SK-N-SH (cell line): ENCODE measurements around the gene ZMAT2. TPM values are rescaled to one million over a fixed set of nuclear protein-coding genes. Genes with fewer than 3 reads are reported as not detected.

Source experiments
- CTCF ChIA-PET: fragments of 300-600, 350-600 bp; formaldehyde crosslinking; extraction: SDS; loops from one replicate; lab custom pipeline; 2021; lab: Yijun Ruan, JAX
- POLR2A ChIA-PET: fragments of 350-600 bp; sonication (Branson Sonifier 250); formaldehyde crosslinking; extraction: SDS; loops from one replicate; lab custom pipeline; 2020; ENCODE audit warnings: antibody characterized with exemption, inconsistent platforms; lab: Yijun Ruan, JAX
- DNase-seq: peaks from one replicate; pipeline ENCODE4 v3.0.0; 2012
- H2AFZ ChIP-seq: fragments of 200-600 bp; sonication (generic); 2 replicates; pipeline ENCODE4 v1.8.1; 2016; ENCODE audit warnings: antibody characterized with exemption, mild to moderate bottlenecking, low read depth
- H3F3A ChIP-seq: fragments of 200-600 bp; sonication (generic); replicated peaks from 2 replicates; pipeline ENCODE3; 2016; ENCODE audit warnings: antibody characterized with exemption, mild to moderate bottlenecking; ENCODE audit not compliant: insufficient read depth
- H3K27ac ChIP-seq, 2 experiments: fragments of 200-500 bp in 1 of 2; fragments of 200-600 bp in 1 of 2; sonication (Bioruptor generic) in 1 of 2; sonication (generic), shearing (Covaris generic) in 1 of 2; 2 replicates each; pipeline versions ENCODE4 v1.5.1 to v1.6.1; 2014 to 2016; ENCODE audit warnings: low read depth in 2 of 2, inconsistent platforms in 1 of 2, low read length in 1 of 2, mild to moderate bottlenecking in 1 of 2, mixed read lengths in 1 of 2
- H3K27me3 ChIP-seq: fragments of 200-600 bp; sonication (generic), shearing (Covaris generic); 2 replicates; pipeline ENCODE4 v1.6.1; 2016; ENCODE audit warnings: mixed run types; ENCODE audit not compliant: insufficient read depth
- H3K36me3 ChIP-seq, 2 experiments: fragments of 200-500 bp in 1 of 2; fragments of 200-600 bp in 1 of 2; sonication (Bioruptor generic) in 1 of 2; sonication (generic) in 1 of 2; replicated peaks in 1 of 2; 2 replicates each; pipeline versions ENCODE3 to v1.5.1; 2014 to 2016; ENCODE audit warnings: low read length in 1 of 2, mild to moderate bottlenecking in 1 of 2; ENCODE audit not compliant: insufficient read depth in 2 of 2, control insufficient read depth in 1 of 2
- H3K4me1 ChIP-seq, 2 experiments: fragments of 200-500 bp in 1 of 2; fragments of 200-600 bp in 1 of 2; sonication (Bioruptor generic) in 1 of 2; sonication (generic), shearing (Covaris generic) in 1 of 2; 2 replicates each; pipeline versions ENCODE4 v1.5.1 to v1.6.1; 2014 to 2016; ENCODE audit warnings: low read depth in 1 of 2, low read length in 1 of 2, mixed run types in 1 of 2; ENCODE audit not compliant: insufficient read depth in 2 of 2, control insufficient read depth in 1 of 2
- H3K4me2 ChIP-seq: fragments of 200-600 bp; sonication (generic), shearing (Covaris generic); 2 replicates; pipeline ENCODE4 v1.6.1; 2017; ENCODE audit warnings: mixed run types
- H3K4me3 ChIP-seq, 2 experiments: fragments of 200-500 bp in 1 of 2; fragments of 200-600 bp in 1 of 2; sonication (Bioruptor generic) in 1 of 2; sonication (generic), shearing (Covaris generic) in 1 of 2; 2 replicates each; pipeline versions ENCODE4 v1.5.1 to v1.8.1; 2014 to 2016; ENCODE audit warnings: low read depth in 2 of 2, inconsistent platforms in 1 of 2, low read length in 1 of 2, mild to moderate bottlenecking in 1 of 2, mixed read lengths in 1 of 2, moderate library complexity in 1 of 2
- H3K79me2 ChIP-seq: fragments of 200-600 bp; sonication (generic); 2 replicates; pipeline ENCODE4 v1.8.1; 2017; ENCODE audit warnings: mild to moderate bottlenecking; ENCODE audit not compliant: insufficient read depth
- H3K9ac ChIP-seq: fragments of 200-600 bp; sonication (generic); 2 replicates; pipeline ENCODE4 v1.6.1; 2017; ENCODE audit warnings: mixed run types
- H3K9me2 ChIP-seq: fragments of 200-600 bp; sonication (generic); 2 replicates; pipeline ENCODE4 v1.6.1; 2017; ENCODE audit warnings: mixed run types
- H3K9me3 ChIP-seq: fragments of 200-600 bp; sonication (generic); 2 replicates; pipeline ENCODE4 v1.6.1; 2017; ENCODE audit warnings: mixed run types, mild to moderate bottlenecking, moderate library complexity
- H4K20me1 ChIP-seq: fragments of 200-600 bp; sonication (generic); 2 replicates; pipeline ENCODE4 v1.6.1; 2017; ENCODE audit warnings: mild to moderate bottlenecking, mixed run types; ENCODE audit not compliant: insufficient read depth
- CTCF ChIP-seq: fragments of 200-600 bp; sonication (generic); IDR thresholded peaks from 2 replicates; pipeline ENCODE4 v1.6.1; 2017; ENCODE audit warnings: antibody characterized with exemption, mild to moderate bottlenecking, moderate library complexity
- EP300 ChIP-seq, 2 experiments: IDR thresholded peaks; 2 replicates each; pipeline versions ENCODE4 v1.4.0 to v1.6.1; 2012; ENCODE audit warnings: borderline replicate concordance in 1 of 2, low read depth in 1 of 2, low read length in 1 of 2
- FOSL2 ChIP-seq: IDR thresholded peaks from 2 replicates; pipeline ENCODE4 v1.4.0; 2012; ENCODE audit warnings: low read depth, mild to moderate bottlenecking, moderate library complexity, borderline replicate concordance
- GATA2 ChIP-seq: sonication (generic); formaldehyde crosslinking; IDR thresholded peaks from 2 replicates; pipeline ENCODE4 v1.5.0; 2020; ENCODE audit warnings: mild to moderate bottlenecking, missing genetic modification reagents
- MEF2A ChIP-seq: IDR thresholded peaks from 2 replicates; pipeline ENCODE4 v1.4.0; 2012; ENCODE audit warnings: low read depth, borderline replicate concordance
- POLR2AphosphoS5 ChIP-seq: IDR thresholded peaks from 2 replicates; pipeline ENCODE4 v1.6.1; 2012; ENCODE audit warnings: low read depth, low read length
- RAD21 ChIP-seq: IDR thresholded peaks from 2 replicates; pipeline ENCODE4 v1.6.1; 2012; ENCODE audit warnings: mild to moderate bottlenecking, low read length
- REST ChIP-seq: IDR thresholded peaks from 2 replicates; pipeline ENCODE4 v1.6.1; 2012; ENCODE audit warnings: mild to moderate bottlenecking, low read depth, low read length, moderate library complexity
- RXRA ChIP-seq: IDR thresholded peaks from 2 replicates; pipeline ENCODE4 v1.4.0; 2012; ENCODE audit warnings: low read depth, mild to moderate bottlenecking, borderline replicate concordance
- SIN3A ChIP-seq: IDR thresholded peaks from 2 replicates; pipeline ENCODE4 v1.6.1; 2012; ENCODE audit warnings: low read depth, mild to moderate bottlenecking, low read length, moderate library complexity, borderline replicate concordance
- TAF1 ChIP-seq: IDR thresholded peaks from 2 replicates; pipeline ENCODE4 v1.6.1; 2012; ENCODE audit warnings: low read depth, mild to moderate bottlenecking, low read length, moderate library complexity, borderline replicate concordance
- TEAD4 ChIP-seq: IDR thresholded peaks from 2 replicates; pipeline ENCODE4 v1.4.0; 2012; ENCODE audit warnings: mild to moderate bottlenecking, borderline replicate concordance; ENCODE audit not compliant: insufficient read depth
- WGBS: methylation state at CpG from one replicate; pipeline ENCODE4 v1.1.6; 2017; ENCODE audit warnings: low lambda C conversion rate; 5-methylcytosine and 5-hydroxymethylcytosine counted together
- polyA plus RNA-seq, 3 experiments: library from polyadenylated mRNA; depleted of rRNA; stranded (reverse); fragments of >200 nt; gene quantifications; 2 replicates each; pipeline ENCODE4 v1.2.3, GENCODE V29; 2012

The ZMAT2 gene
- polyA plus RNA-seq, 1 of the 3 experiments (the other 2 are of a cell fraction) = 30.9 TPM

- TF ChIP-seq FOSL2 = no peak
- no peak for TF ChIP-seq MEF2A
- no peak for TF ChIP-seq EP300 (IDR thresholded peaks at IDR 0.05; ENCODE audit: borderline replicate concordance in 1 of 2, low read depth in 1 of 2, low read length in 1 of 2)
- TF ChIP-seq TEAD4 = no peak
- TF ChIP-seq POLR2AphosphoS5 = no peak
- TF ChIP-seq REST = no peak
- TF ChIP-seq, all 33 proteins: peak for 0
These were observed 32.9 kb downstream of the ZMAT2 start (continued) for GRCh38 chr5:140733098-140733497.

DNA sequence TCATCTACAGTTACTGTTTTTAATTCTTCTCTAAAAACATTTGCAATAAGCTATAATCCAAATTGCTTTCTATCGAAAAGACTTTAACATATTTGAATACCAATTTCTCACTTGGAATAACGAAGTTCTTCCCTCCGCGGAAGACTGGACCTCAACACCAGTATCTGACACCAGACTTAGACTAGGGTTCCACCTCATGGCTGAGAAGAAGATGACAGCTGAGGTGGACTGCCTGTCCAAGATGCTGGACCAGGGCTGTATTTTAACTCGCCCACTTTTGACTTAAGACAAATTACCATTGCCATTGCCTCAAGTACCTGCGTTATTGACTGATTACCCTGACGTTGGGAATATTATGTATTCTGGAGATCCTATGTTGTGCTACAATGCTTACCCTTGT is 34.1 kb downstream of the ZMAT2 start:
- 34% methylated on average over 7 of the region's 7 CpGs for WGBS
- ChIA-PET POLR2A (no interaction called here), CTCF (interaction anchor here (1.1 to 2.3 kb wide), 5 partner anchors 9 to 362 kb away, joined by 3 to 10 read pairs (median 4); no protein-coding TSS in a partner anchor)
- H3K4me3 ChIP-seq = no peak overlapping the region
- no peaks in the 10 kb centered on the region for H3K27me3 ChIP-seq
- TF ChIP-seq GATA2 (CRISPR knock-in tag) (no peak), CTCF (peak; percentile 25), RAD21 (peak; percentile 27; the same call in 1 of the 2 replicates), TAF1 (no peak), RXRA (no peak), SIN3A (no peak)
- H3K79me2 ChIP-seq = no peaks in the 10 kb centered on the region
- H3K4me2 ChIP-seq = no peak overlapping the region
- DNase-seq = peak; percentile 12
- no peaks in the 10 kb centered on the region for H3F3A ChIP-seq
- no peak overlapping the region for H3K9ac ChIP-seq
- no peak overlapping the region for H3K27ac ChIP-seq
- no peaks in the 10 kb centered on the region for H3K4me1 ChIP-seq
- no peak overlapping the region for H2AFZ ChIP-seq
- H4K20me1 ChIP-seq = no peaks in the 10 kb centered on the region
- no peaks in the 10 kb centered on the region; the same call in 1 of the 2 replicates for H3K9me3 ChIP-seq
- H3K9me2 ChIP-seq = no peaks in the 10 kb centered on the region
- H3K36me3 ChIP-seq = no peaks in the 10 kb centered on the region
